ENCODE results near the gene MIPEP.

MIPEP gene

GRCh38 chr13:23810685-23811240 is 78.4 kb downstream of the MIPEP start:
- no peak for DNase-seq (ENCODE audit: low spot score)

- DNase-seq (ENCODE audit: low spot score): no peak
Observed at GRCh38 chr13:23808803-23809202, 80.4 kb downstream of the MIPEP start.

- no peak for DNase-seq (ENCODE audit: low spot score)
Observed at GRCh38 chr13:23806874-23807526, 82.2 kb downstream of the MIPEP start.

- DNase-seq (ENCODE audit: low spot score): no peak
Observed at GRCh38 chr13:23805821-23806220, 83.4 kb downstream of the MIPEP start.

- no peak for DNase-seq (ENCODE audit: low spot score)
Observed at GRCh38 chr13:23805122-23805521, 84.1 kb downstream of the MIPEP start.

GRCh38 chr13:23804166-23804565 is 85.0 kb downstream of the MIPEP start:
- DNase-seq (ENCODE audit: low spot score): no peak

- DNase-seq (ENCODE audit: low spot score): no peak
Observed at GRCh38 chr13:23801141-23801540, 88.1 kb downstream of the MIPEP start.

- DNase-seq (ENCODE audit: low spot score): peak; percentile 17
Observed at GRCh38 chr13:23799945-23800344, 89.3 kb downstream of the MIPEP start.

GRCh38 chr13:23797276-23797903 is 91.8 kb downstream of the MIPEP start:
- DNase-seq (ENCODE audit: low spot score): no peak

- DNase-seq (ENCODE audit: low spot score): no peak
Observed at GRCh38 chr13:23796551-23796950, 92.6 kb downstream of the MIPEP start.

- peak; percentile 30 for DNase-seq (ENCODE audit: low spot score)
Observed at GRCh38 chr13:23794267-23795161, 94.7 kb downstream of the MIPEP start.

GRCh38 chr13:23793711-23794110 is 95.5 kb downstream of the MIPEP start:
- no peak for DNase-seq (ENCODE audit: low spot score)

GRCh38 chr13:23792680-23793079 is 96.5 kb downstream of the MIPEP start:
- no peak for DNase-seq (ENCODE audit: low spot score)

- DNase-seq (ENCODE audit: low spot score): peak; percentile 81
Observed at GRCh38 chr13:23790577-23791170, 98.5 kb downstream of the MIPEP start.

- DNase-seq (ENCODE audit: low spot score): no peak
Observed at GRCh38 chr13:23789576-23790346, 99.4 kb downstream of the MIPEP start.

GRCh38 chr13:23788459-23788858 is 100.7 kb downstream of the MIPEP start:
- DNase-seq (ENCODE audit: low spot score): no peak

GRCh38 chr13:23787464-23787863 is 101.7 kb downstream of the MIPEP start:
- DNase-seq (ENCODE audit: low spot score): no peak

GRCh38 chr13:23786607-23787006 is 102.6 kb downstream of the MIPEP start:
- DNase-seq (ENCODE audit: low spot score): no peak

GRCh38 chr13:23778879-23779278 is 110.3 kb downstream of the MIPEP start:
- DNase-seq (ENCODE audit: low spot score): peak; percentile 32

- DNase-seq (ENCODE audit: low spot score): no peak
Observed at GRCh38 chr13:23778002-23778652, 111.1 kb downstream of the MIPEP start.

- no peak for DNase-seq (ENCODE audit: low spot score)
Observed at GRCh38 chr13:23777575-23777870, 111.7 kb downstream of the MIPEP start.
